Measurements from ENCODE around the gene SLAIN1.

GRCh38 chr13:77767413-77767812 lies 69.9 kb downstream of the SLAIN1 start:
- TF ChIP-seq ZNF384 (IDR thresholded peaks at IDR 0.05; ENCODE audit: borderline replicate concordance, low read depth, low read length) (no peak), RAD51 (IDR thresholded peaks at IDR 0.05) (no peak), HDAC2 (IDR thresholded peaks at IDR 0.05) (no peak), CBFB (IDR thresholded peaks at IDR 0.05; ENCODE audit: low read depth) (no peak), JUND (IDR thresholded peaks at IDR 0.05; ENCODE audit: low read depth, low read length) (no peak), NFXL1 (IDR thresholded peaks at IDR 0.05; ENCODE audit: borderline replicate concordance) (no peak), NR2C2 (IDR thresholded peaks at IDR 0.05; ENCODE audit: borderline replicate concordance, control insufficient read depth, insufficient read length, low read depth) (no peak), ESRRA (IDR thresholded peaks at IDR 0.05; ENCODE audit: low read length) (no peak)
- TF ChIP-seq, protein P1, sequence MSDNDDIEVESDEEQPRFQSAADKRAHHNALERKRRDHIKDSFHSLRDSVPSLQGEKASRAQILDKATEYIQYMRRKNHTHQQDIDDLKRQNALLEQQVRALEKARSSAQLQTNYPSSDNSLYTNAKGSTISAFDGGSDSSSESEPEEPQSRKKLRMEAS (IDR thresholded peaks at IDR 0.05; ENCODE audit: low read depth, low read length), result no peak
- TF ChIP-seq, protein P2, sequence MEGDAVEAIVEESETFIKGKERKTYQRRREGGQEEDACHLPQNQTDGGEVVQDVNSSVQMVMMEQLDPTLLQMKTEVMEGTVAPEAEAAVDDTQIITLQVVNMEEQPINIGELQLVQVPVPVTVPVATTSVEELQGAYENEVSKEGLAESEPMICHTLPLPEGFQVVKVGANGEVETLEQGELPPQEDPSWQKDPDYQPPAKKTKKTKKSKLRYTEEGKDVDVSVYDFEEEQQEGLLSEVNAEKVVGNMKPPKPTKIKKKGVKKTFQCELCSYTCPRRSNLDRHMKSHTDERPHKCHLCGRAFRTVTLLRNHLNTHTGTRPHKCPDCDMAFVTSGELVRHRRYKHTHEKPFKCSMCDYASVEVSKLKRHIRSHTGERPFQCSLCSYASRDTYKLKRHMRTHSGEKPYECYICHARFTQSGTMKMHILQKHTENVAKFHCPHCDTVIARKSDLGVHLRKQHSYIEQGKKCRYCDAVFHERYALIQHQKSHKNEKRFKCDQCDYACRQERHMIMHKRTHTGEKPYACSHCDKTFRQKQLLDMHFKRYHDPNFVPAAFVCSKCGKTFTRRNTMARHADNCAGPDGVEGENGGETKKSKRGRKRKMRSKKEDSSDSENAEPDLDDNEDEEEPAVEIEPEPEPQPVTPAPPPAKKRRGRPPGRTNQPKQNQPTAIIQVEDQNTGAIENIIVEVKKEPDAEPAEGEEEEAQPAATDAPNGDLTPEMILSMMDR (IDR thresholded peaks at IDR 0.05 in 2 of 3, conservative IDR thresholded peaks at IDR 0.05 in 1 of 3; ENCODE audit: control insufficient read depth in 2 of 3, extremely low read depth in 1 of 3, insufficient read depth in 1 of 3, low read depth in 3 of 3, low read length in 3 of 3), result no peak
- TF ChIP-seq, protein P3, sequence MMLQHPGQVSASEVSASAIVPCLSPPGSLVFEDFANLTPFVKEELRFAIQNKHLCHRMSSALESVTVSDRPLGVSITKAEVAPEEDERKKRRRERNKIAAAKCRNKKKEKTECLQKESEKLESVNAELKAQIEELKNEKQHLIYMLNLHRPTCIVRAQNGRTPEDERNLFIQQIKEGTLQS (IDR thresholded peaks at IDR 0.05; ENCODE audit: borderline replicate concordance, extremely low read depth, low read depth, low read length), result no peak

Measured in GM12878 (cell line).